H1 (cell line): Measurements from ENCODE around the gene DIABLO. TPM values are rescaled to one million over a fixed set of nuclear protein-coding genes. Genes with fewer than 3 reads are reported as not detected.

Experiments
- CTCF ChIA-PET: fragments of 300-600 bp; sonication (Branson Sonifier 250); formaldehyde crosslinking; loops from one replicate; lab custom pipeline; 2021; ENCODE audit not compliant: partially characterized antibody; lab: Charles Lee
- POLR2A ChIA-PET: fragments of 300-600 bp; sonication (Branson Sonifier 250); formaldehyde crosslinking; loops from one replicate; lab custom pipeline; 2021; ENCODE audit warnings: inconsistent platforms; ENCODE audit not compliant: partially characterized antibody; lab: Charles Lee
- DNase-seq, 2 experiments: peaks; one replicate each; pipeline versions ENCODE4 v3.0.0 to v3.0.0-alpha.2; 2010 to 2022; ENCODE audit warnings: low spot score in 2 of 2, low read depth in 1 of 2, mixed read lengths in 1 of 2
- FAIRE-seq: peaks from 2 replicates; lab custom pipeline; 2011; peaks lifted over from hg19 to GRCh38; lab: Jason Lieb, UNC
- H2AFZ ChIP-seq: 2 replicates; pipeline ENCODE4 v1.8.1; 2012; ENCODE audit warnings: low read length, inconsistent platforms
- H2AK5ac ChIP-seq: 2 replicates; pipeline ENCODE4 v1.6.1; 2013; ENCODE audit warnings: low read depth, low read length
- H2BK120ac ChIP-seq: replicated peaks from 2 replicates; pipeline ENCODE3; 2013; ENCODE audit warnings: low read depth, low read length, inconsistent platforms
- H2BK12ac ChIP-seq: 2 replicates; pipeline ENCODE4 v1.6.1; 2013; ENCODE audit warnings: low read depth, low read length
- H2BK15ac ChIP-seq: 2 replicates; pipeline ENCODE4 v1.6.1; 2013; ENCODE audit warnings: low read length
- H2BK20ac ChIP-seq: 2 replicates; pipeline ENCODE4 v1.6.1; 2013; ENCODE audit warnings: low read length
- H2BK5ac ChIP-seq: 2 replicates; pipeline ENCODE4 v1.6.1; 2013; ENCODE audit warnings: low read depth, low read length
- H3K14ac ChIP-seq: 2 replicates; pipeline ENCODE4 v1.6.1; 2013; ENCODE audit warnings: inconsistent platforms; ENCODE audit not compliant: insufficient read length
- H3K18ac ChIP-seq: 2 replicates; pipeline ENCODE4 v1.6.1; 2013; ENCODE audit warnings: low read length; ENCODE audit errors: extremely low read depth
- H3K23ac ChIP-seq: 2 replicates; pipeline ENCODE4 v1.6.1; 2013; ENCODE audit warnings: inconsistent platforms; ENCODE audit not compliant: insufficient read length
- H3K23me2 ChIP-seq: 2 replicates; pipeline ENCODE4 v1.6.1; 2013; ENCODE audit warnings: low read depth, low read length
- H3K27ac ChIP-seq: 2 replicates; pipeline ENCODE4 v1.6.1; 2011; ENCODE audit warnings: low read depth, low read length, inconsistent platforms
- H3K27me3 ChIP-seq, 4 experiments: replicated peaks in 1 of 4; 1 replicate in 1 of 4; 2 replicates in 3 of 4; pipeline versions ENCODE4 v1.6.1 to v1.8.1; 2011 to 2013; ENCODE audit warnings: low read length in 3 of 4, mild to moderate bottlenecking in 3 of 4, inconsistent platforms in 2 of 4, mixed read lengths in 2 of 4, moderate library complexity in 1 of 4; ENCODE audit not compliant: control insufficient read depth in 3 of 4, insufficient read depth in 3 of 4; ENCODE audit errors: extremely low read depth in 1 of 4
- H3K36me3 ChIP-seq, 4 experiments: 2 replicates each; pipeline versions ENCODE4 v1.6.1 to v1.8.1; 2011 to 2013; ENCODE audit warnings: mild to moderate bottlenecking in 4 of 4, low read length in 3 of 4, moderate library complexity in 2 of 4, control low read depth in 1 of 4, inconsistent platforms in 1 of 4; ENCODE audit not compliant: insufficient read depth in 4 of 4, control insufficient read depth in 2 of 4
- H3K4ac ChIP-seq: replicated peaks from 2 replicates; pipeline ENCODE3; 2013; ENCODE audit warnings: low read length, low read depth, mixed read lengths, inconsistent platforms; ENCODE audit not compliant: insufficient read length
- H3K4me1 ChIP-seq, 4 experiments: replicated peaks in 1 of 4; 1 replicate in 1 of 4; 2 replicates in 3 of 4; pipeline versions ENCODE4 v1.6.1 to v1.8.1; 2011 to 2013; ENCODE audit warnings: low read length in 3 of 4, inconsistent platforms in 2 of 4, mixed read lengths in 1 of 4; ENCODE audit not compliant: insufficient read depth in 4 of 4, control insufficient read depth in 3 of 4
- H3K4me2 ChIP-seq, 2 experiments: 2 replicates each; pipeline versions ENCODE4 v1.6.1 to v1.8.1; 2011 to 2013; ENCODE audit warnings: low read depth in 2 of 2, low read length in 2 of 2, control low read depth in 1 of 2, inconsistent platforms in 1 of 2, mild to moderate bottlenecking in 1 of 2; ENCODE audit not compliant: insufficient read depth in 1 of 2
- H3K4me3 ChIP-seq, 4 experiments: fragments of 200-600, 300-600 bp in 1 of 4; sonication (generic), shearing (Covaris generic), sonication (Bioruptor Twin) in 1 of 4; 2 replicates each; pipeline versions ENCODE4 v1.5.1 to v1.8.1; 2011 to 2016; ENCODE audit warnings: low read length in 4 of 4, low read depth in 3 of 4, control low read depth in 2 of 4, inconsistent platforms in 2 of 4, mild to moderate bottlenecking in 2 of 4, mixed read lengths in 1 of 4, moderate library complexity in 1 of 4; ENCODE audit not compliant: insufficient read depth in 2 of 4; ENCODE audit errors: extremely low read depth in 1 of 4
- H3K56ac ChIP-seq: replicated peaks from 2 replicates; pipeline ENCODE3; 2013; ENCODE audit warnings: low read depth, mild to moderate bottlenecking, mixed read lengths, low read length, inconsistent platforms; ENCODE audit not compliant: insufficient read length
- H3K79me1 ChIP-seq: 2 replicates; pipeline ENCODE4 v1.6.1; 2013; ENCODE audit warnings: low read depth, low read length, control low read depth
- H3K79me2 ChIP-seq, 2 experiments: 2 replicates each; pipeline versions ENCODE4 v1.6.1 to v1.8.1; 2012 to 2013; ENCODE audit warnings: low read length in 2 of 2, mild to moderate bottlenecking in 2 of 2, inconsistent platforms in 1 of 2; ENCODE audit not compliant: insufficient read depth in 2 of 2, control insufficient read depth in 1 of 2
- H3K9ac ChIP-seq, 4 experiments: replicated peaks in 1 of 4; 1 replicate in 1 of 4; 2 replicates in 3 of 4; pipeline versions ENCODE4 v1.6.1 to v1.8.1; 2011 to 2013; ENCODE audit warnings: low read depth in 3 of 4, low read length in 3 of 4, control low read depth in 2 of 4, mild to moderate bottlenecking in 2 of 4, moderate library complexity in 2 of 4, inconsistent platforms in 1 of 4; ENCODE audit errors: extremely low read depth in 1 of 4
- H3K9me3 ChIP-seq, 2 experiments: 2 replicates each; pipeline versions ENCODE4 v1.6.1 to v1.8.1; 2012 to 2013; ENCODE audit warnings: mild to moderate bottlenecking in 2 of 2, moderate library complexity in 2 of 2, control low read depth in 1 of 2, inconsistent platforms in 1 of 2, low read depth in 1 of 2, low read length in 1 of 2, mixed read lengths in 1 of 2; ENCODE audit not compliant: insufficient read depth in 2 of 2
- H4K20me1 ChIP-seq, 2 experiments: replicated peaks in 1 of 2; 2 replicates each; pipeline versions ENCODE3 to v1.8.1; 2011 to 2013; ENCODE audit warnings: inconsistent platforms in 2 of 2, low read length in 2 of 2, mild to moderate bottlenecking in 1 of 2; ENCODE audit not compliant: insufficient read depth in 2 of 2, control insufficient read depth in 1 of 2
- H4K5ac ChIP-seq: 2 replicates; pipeline ENCODE4 v1.6.1; 2013; ENCODE audit warnings: low read length, low read depth, mixed read lengths, inconsistent platforms; ENCODE audit not compliant: insufficient read length
- H4K8ac ChIP-seq: 2 replicates; pipeline ENCODE4 v1.8.0; 2013; ENCODE audit warnings: mild to moderate bottlenecking, moderate library complexity, low read length, inconsistent platforms; ENCODE audit not compliant: insufficient read depth; ENCODE audit errors: extremely low read depth
- H4K91ac ChIP-seq: replicated peaks from 2 replicates; pipeline ENCODE3; 2013; ENCODE audit warnings: low read length, mixed read lengths, inconsistent platforms; ENCODE audit not compliant: insufficient read length
- BACH1 ChIP-seq: IDR thresholded peaks from 2 replicates; pipeline ENCODE4 v1.6.1; 2012; ENCODE audit warnings: low read length, improper control_type of control experiment
- BRCA1 ChIP-seq: IDR thresholded peaks from 2 replicates; pipeline ENCODE4 v1.6.1; 2012; ENCODE audit warnings: low read depth, low read length, improper control_type of control experiment
- CBX5 ChIP-seq: fragments of 300-800, 300-1000 bp; sonication (generic); IDR thresholded peaks from 2 replicates; pipeline ENCODE4 v1.7.1; 2016; ENCODE audit warnings: antibody characterized with exemption, low read length, low read depth
- CREB1 ChIP-seq: IDR thresholded peaks from 2 replicates; pipeline ENCODE4 v1.6.1; 2012; ENCODE audit warnings: inconsistent platforms
- CTBP2 ChIP-seq: IDR thresholded peaks from 2 replicates; pipeline ENCODE4 v1.7.0; 2011; ENCODE audit warnings: borderline replicate concordance, mild to moderate bottlenecking, moderate library complexity, mixed read lengths, low read length; ENCODE audit not compliant: insufficient read depth, insufficient read length
- FOSL1 ChIP-seq: IDR thresholded peaks from 2 replicates; pipeline ENCODE4 v1.6.1; 2011; ENCODE audit warnings: mild to moderate bottlenecking, low read depth, low read length, moderate library complexity; ENCODE audit not compliant: insufficient read depth
- KDM1A ChIP-seq: fragments of 200-600, 300-600 bp; sonication (generic); IDR thresholded peaks from 2 replicates; pipeline ENCODE4 v1.7.1; 2016; ENCODE audit warnings: mild to moderate bottlenecking, low read length, borderline replicate concordance
- NRF1 ChIP-seq: IDR thresholded peaks from 2 replicates; pipeline ENCODE4 v1.6.1; 2011; ENCODE audit warnings: mild to moderate bottlenecking, low read depth, low read length, improper control_type of control experiment
- RFX5 ChIP-seq: IDR thresholded peaks from 2 replicates; pipeline ENCODE4 v1.6.1; 2011; ENCODE audit warnings: low read depth, low read length, improper control_type of control experiment, borderline replicate concordance
- RNF2 ChIP-seq: fragments of 200-900, 300-1000 bp; sonication (generic); IDR thresholded peaks from 2 replicates; pipeline ENCODE4 v1.7.1; 2016; ENCODE audit warnings: borderline replicate concordance, low read depth, mild to moderate bottlenecking, antibody characterized with exemption, low read length; ENCODE audit not compliant: poor library complexity, severe bottlenecking; ENCODE audit errors: missing control alignments
- TAF7 ChIP-seq: optimal IDR thresholded peaks from 2 replicates; pipeline ENCODE3; 2011; ENCODE audit warnings: low read depth, mild to moderate bottlenecking, inconsistent platforms, low read length, moderate library complexity, borderline replicate concordance
- USF2 ChIP-seq: IDR thresholded peaks from 2 replicates; pipeline ENCODE4 v1.6.1; 2011; ENCODE audit warnings: low read length, improper control_type of control experiment
- whole genome bisulfite sequencing, 2 experiments: shearing (Covaris generic) in 1 of 2; methylation state at CpG; one replicate each; pipeline versions ENCODE4 v1.1.6 to v1.1.7; 2013 to 2015; ENCODE audit warnings: low lambda C conversion rate in 2 of 2, mixed read lengths in 2 of 2, inconsistent platforms in 1 of 2, low coverage in 1 of 2, missing lambda C conversion rate in 1 of 2; ENCODE audit not compliant: insufficient replicate concordance in 2 of 2, insufficient coverage in 1 of 2, insufficient read length in 1 of 2; ENCODE audit errors: extremely low coverage in 1 of 2, missing lambda C conversion rate in 1 of 2; 5-methylcytosine and 5-hydroxymethylcytosine counted together
- polyA plus RNA-seq, 7 experiments: library from polyadenylated mRNA; depleted of rRNA in 3 of 7; stranded (reverse) in 5 of 7; unstranded in 2 of 7; fragments of >200 nt in 5 of 7; fragments of 200-250 nt in 2 of 7; gene quantifications; 1 replicate in 5 of 7; 2 replicates in 1 of 7; 4 replicates in 1 of 7; pipeline versions ENCODE4 v1.2.1 to v1.2.3, GENCODE V29; 2011 to 2013; ENCODE audit warnings: missing spikeins in 2 of 7, mixed read lengths in 2 of 7
- total RNA-seq: library from RNA; stranded (reverse); fragmentation: NEBNext Ultra II Directional; extraction: Animal tissue kit (Norgen Biotek cat#: 25700); gene quantifications from 2 replicates; pipeline ENCODE4 v1.2.1, GENCODE V29; 2021
- TF ChIP-seq, protein P1 (sequence below): IDR thresholded peaks from 2 replicates; pipeline ENCODE4 v1.6.1; 2012; ENCODE audit warnings: inconsistent platforms

The DIABLO gene
- total and polyA plus RNA-seq, 2 of the 8 experiments (the other 6 are each of a cell fraction or from before 2014, with no cell fraction given): 65.2 to 68.3 TPM

DNA sequence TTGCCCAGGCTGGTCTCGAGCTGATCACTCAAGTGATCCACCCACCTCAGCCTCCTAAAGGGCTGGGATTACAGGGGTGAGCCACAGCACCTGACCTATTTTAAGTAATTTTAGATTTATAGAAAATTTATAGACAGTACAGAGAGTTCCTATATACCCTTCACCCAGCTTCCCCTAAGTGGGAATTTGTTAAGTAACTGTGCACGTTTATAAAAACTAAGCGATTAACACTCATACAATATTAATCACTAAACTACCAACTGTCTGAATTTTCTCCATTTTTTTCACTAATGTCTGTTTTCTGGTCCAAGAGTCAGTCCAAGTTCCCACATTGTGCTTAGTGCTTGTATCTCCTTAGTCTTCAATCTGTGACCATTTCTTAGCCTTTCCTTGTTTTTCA is 57.4 kb downstream of the DIABLO start:
- H3K79me2 ChIP-seq: no peaks in the 10 kb centered on the region
- H2BK20ac ChIP-seq: no peak overlapping the region
- no peaks in the 10 kb centered on the region for H3K23me2 ChIP-seq
- H2BK15ac ChIP-seq: no peak overlapping the region
- H3K4me1 ChIP-seq: no peaks in the 10 kb centered on the region; a peak in 1 of 7 replicates
- H3K4ac ChIP-seq: no peak overlapping the region
- no peak overlapping the region for H3K27ac ChIP-seq
- H3K79me1 ChIP-seq: no peaks in the 10 kb centered on the region
- H3K9ac ChIP-seq: no peak overlapping the region
- no peak overlapping the region for H3K14ac ChIP-seq
- no peak overlapping the region for H3K18ac ChIP-seq
- H2BK120ac ChIP-seq: no peak overlapping the region
- 97 to 100% methylated on average over 1 to 3 of the region's 3 CpGs for WGBS, 2 experiments
- no peak overlapping the region for H2BK5ac ChIP-seq
- H3K23ac ChIP-seq: no peak overlapping the region
- H4K91ac ChIP-seq: no peak overlapping the region
- H3K36me3 ChIP-seq: no peaks in the 10 kb centered on the region
- H3K9me3 ChIP-seq: no peaks in the 10 kb centered on the region
- no peak overlapping the region for H3K4me3 ChIP-seq
- FAIRE-seq (no peak), DNase-seq (no peak)
- H4K20me1 ChIP-seq: no peaks in the 10 kb centered on the region
- H2AK5ac ChIP-seq: no peak overlapping the region
- ChIA-PET CTCF (interaction anchor here (1.1 to 2.5 kb wide), 3 partner anchors 22 to 36 kb away, joined by 3 to 7 read pairs (median 6); no protein-coding TSS in a partner anchor), POLR2A (no interaction called here)
- no peak overlapping the region for H2BK12ac ChIP-seq
- H4K5ac ChIP-seq: no peak overlapping the region
- H4K8ac ChIP-seq: no peak overlapping the region
- no peak overlapping the region for H3K56ac ChIP-seq
- H2AFZ ChIP-seq: no peak overlapping the region
- H3K27me3 ChIP-seq: peaks cover 0 to 3% (median 0%) of the 10 kb centered on the region in 4 experiments; a peak in 1 of 7 replicates
- H3K4me2 ChIP-seq: no peak overlapping the region
- no peak for TF ChIP-seq CBX5
- TF ChIP-seq, protein P1, sequence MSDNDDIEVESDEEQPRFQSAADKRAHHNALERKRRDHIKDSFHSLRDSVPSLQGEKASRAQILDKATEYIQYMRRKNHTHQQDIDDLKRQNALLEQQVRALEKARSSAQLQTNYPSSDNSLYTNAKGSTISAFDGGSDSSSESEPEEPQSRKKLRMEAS: no peak
- TF ChIP-seq TAF7: no peak
- no peak for TF ChIP-seq CREB1
- no peak for TF ChIP-seq CTBP2
- TF ChIP-seq RNF2: no peak
- TF ChIP-seq NRF1: no peak
- TF ChIP-seq FOSL1: no peak
- TF ChIP-seq KDM1A: no peak
- TF ChIP-seq BACH1: no peak
- no peak for TF ChIP-seq RFX5
- no peak for TF ChIP-seq BRCA1
- no peak for TF ChIP-seq USF2
